T follicular helper cell (primary cell): Measurements from ENCODE around the gene GCG.

Experiments
- DNase-seq: peaks from one replicate; pipeline ENCODE4 v3.0.0-alpha.2; 2020; ENCODE audit warnings: low read depth

The GCG gene

DNA sequence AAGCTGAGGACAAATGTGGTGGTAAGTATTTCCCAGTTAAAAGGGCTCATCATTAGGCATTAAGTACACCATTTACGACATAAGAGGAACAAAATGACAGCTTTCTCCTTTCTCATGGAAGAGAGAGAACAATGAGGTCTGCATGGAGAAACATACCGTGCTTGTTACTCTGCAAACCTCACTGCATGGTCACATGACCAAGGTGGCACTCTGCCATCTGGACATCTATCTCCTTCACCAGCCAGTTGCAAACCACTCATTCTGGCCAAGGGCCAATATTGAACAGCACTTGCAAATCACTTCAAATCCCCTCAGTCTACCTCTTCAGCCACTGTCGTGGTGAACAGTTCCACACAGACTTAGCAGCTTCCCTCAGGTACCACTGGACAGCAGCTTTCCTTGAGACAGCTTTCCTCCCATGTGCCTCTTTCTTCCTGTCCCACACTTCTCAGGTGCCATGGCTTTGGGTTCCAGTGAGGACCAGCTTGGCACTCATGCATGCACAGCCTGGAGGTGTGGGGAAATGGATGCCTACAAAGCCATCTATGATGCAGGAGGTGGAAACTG, 48.5 kb downstream of the GCG start:
- DNase-seq, result no peak

DNA sequence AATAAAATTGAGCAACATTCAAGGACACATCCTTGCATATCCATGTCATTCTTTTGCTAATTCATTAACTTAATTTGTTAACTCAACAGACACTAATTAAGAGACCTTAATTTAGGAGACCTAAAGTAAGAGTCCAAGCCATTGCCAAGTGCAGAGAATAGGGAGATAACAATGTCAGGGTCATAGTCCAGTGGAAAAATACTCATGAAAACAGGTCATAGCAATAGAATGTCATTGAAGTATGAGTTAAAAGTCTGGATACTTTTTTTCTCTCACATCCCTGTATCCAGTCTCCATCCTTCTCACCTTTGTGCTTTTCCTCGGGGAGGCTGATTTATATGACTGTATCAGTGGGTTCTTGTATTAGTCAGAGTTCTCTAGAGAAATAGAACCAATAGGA, 51.5 kb downstream of the GCG start:
- no peak for DNase-seq

DNA sequence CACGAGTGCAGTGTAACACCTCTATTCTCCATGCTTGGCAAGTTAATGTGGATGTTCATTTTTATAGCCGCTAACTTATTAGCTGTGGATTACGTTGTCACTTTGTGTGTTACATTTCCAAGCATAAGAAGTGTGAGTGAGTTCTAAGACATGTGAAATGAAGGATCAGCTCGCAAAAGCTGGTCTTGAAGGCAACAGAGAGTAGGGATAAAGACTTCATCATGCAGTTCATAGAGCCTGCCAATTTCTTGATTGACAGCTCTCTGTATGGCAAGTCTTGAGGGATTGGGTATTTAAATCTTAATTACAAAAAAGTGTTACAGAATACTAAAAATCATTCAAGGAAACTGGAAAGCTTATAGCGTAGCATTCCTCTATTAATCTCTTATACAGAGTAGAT, 52.2 kb downstream of the GCG start:
- DNase-seq, result no peak
